Activated T-cell treated with anti-CD3 and anti-CD28 coated beads, Interleukin-2, amount 50 U/mL, for 48 hours (primary cell): ENCODE measurements around the gene RFESD.

ENCODE experiments used
- DNase-seq, 2 experiments: peaks; one replicate each; pipeline ENCODE4 v3.0.0-alpha.2; 2020

RFESD gene

DNA sequence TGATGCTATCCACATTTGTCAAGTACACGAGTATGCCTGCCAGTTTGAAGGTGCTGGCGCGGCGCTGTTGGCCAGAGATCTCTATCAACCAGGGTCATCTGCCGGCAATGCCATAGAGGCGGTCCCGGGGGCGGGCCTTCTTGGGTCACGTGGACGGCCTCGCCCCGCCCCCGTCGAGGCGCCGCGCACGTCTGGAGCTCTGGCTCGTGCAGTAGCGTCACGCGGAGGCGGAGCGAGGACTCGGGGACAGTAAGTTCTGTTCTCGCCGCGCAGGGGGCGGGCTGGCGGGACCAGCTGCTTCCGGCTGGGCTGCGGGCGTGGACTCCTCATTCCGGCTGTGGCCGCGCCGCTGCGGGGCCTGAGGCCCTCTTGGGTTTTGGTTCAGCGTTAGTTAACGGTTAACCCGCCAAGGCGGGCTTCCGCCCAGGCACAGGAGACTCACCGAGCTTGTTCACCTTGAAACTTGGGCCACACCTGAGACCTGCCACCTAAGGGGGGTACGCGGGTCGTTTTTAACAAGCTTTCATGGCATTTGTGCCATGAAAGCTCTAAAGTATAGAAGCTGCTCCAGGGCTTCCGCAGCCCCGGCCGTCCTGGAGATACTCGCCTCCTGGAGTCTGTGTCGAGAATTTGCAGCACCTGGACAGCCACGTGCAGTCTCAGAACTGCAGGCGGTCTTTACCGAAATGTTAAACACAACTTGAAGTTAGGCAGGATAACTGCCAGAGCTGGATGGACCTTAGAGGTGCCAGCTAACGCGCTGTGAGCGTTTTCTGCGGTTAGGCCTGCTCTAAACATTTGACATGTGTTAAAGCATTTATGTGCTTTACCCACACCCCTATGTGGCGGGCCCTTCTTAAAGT is at the start of gene RFESD:
Gene RFESD (plus strand): TSS at position 209 of the 863 bp plus-strand sequence. CDS start 5,495 bp downstream, outside the sequence.
- peak; percentile 97 for DNase-seq

DNA sequence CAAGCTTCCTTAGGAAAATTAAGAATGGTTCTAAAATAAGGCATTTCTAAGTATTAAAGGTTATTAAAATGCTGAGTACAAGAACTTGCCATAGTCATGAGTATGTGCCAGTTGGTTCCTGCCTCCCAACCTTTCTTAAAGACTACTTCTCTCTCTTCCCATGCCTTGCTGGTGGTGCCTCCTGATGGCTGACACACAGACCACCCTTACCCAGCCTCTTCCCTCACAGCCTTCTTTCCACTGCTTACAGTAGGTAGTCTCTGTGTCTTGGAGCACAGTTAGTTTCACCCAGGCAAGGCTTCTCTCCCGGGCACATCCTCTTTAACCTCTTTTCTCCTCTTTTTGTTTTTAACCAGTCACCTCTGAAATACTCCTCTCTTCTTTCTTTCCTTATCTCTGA is 47.3 kb upstream of the RFESD start:
- no peak for DNase-seq

DNA sequence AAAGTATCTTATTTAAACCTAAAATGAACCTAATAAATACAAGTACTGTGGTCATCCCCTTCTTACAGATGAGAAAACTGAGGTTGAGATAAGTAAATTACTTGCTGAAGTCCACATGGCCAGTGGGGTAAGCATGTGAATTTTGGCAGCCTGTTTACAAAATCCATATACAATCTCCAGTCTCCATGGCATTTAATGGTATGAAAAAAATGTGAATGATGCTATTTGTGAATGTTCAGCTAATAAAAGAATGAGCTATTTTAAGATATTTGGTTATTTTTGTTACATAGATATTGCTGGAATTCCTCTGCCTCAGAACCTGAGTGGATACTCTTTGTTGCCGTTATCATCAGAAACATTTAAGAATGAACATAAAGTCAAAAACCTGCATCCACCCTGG is 46.0 kb upstream of the RFESD start:
- no peak for DNase-seq

GRCh38 chr5:95605786-95606185 is 40.8 kb upstream of the RFESD start:
- DNase-seq = no peak

DNA sequence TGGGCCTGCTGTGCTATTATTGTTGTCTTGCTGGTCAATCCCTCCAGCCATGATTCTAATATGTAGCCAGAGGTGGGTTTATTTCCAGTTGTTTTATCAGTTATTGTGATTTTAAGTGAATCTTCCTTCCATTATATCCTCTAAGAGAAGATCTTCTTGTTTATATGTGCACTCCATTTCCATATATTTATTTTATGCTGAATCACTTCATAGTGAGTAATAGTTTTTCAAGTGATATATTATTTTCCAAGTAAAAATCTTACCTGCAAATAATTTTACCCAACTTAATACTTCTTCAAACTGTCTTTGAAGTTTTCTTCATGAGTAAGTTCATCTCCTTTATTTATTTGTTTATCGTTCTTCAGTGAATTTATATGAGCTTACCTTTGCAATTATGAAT is 40.2 kb upstream of the RFESD start:
- no peak for DNase-seq

- no peak for DNase-seq
These were observed 36.9 kb upstream of the RFESD start for GRCh38 chr5:95609711-95610110.

GRCh38 chr5:95610546-95610945 is 36.0 kb upstream of the RFESD start:
- no peak for DNase-seq

DNA sequence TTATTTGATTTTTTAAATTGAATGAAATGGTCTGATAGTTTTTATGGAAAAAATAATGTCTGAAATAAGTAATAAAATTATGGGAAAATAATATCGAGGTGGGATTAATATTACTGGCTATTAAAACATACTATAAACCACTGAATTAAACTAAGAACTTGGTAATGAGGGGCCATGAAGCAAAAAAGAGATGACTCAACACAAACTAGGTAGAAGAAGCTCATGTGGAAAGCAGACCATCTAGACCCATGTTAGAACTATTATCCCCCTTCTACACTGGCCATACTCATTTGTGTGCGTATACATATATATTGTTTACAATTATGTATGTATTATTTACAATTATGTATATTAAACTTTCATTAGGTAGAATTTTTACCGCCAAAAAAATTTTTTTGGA is 35.2 kb upstream of the RFESD start:
- DNase-seq = no peak

DNA sequence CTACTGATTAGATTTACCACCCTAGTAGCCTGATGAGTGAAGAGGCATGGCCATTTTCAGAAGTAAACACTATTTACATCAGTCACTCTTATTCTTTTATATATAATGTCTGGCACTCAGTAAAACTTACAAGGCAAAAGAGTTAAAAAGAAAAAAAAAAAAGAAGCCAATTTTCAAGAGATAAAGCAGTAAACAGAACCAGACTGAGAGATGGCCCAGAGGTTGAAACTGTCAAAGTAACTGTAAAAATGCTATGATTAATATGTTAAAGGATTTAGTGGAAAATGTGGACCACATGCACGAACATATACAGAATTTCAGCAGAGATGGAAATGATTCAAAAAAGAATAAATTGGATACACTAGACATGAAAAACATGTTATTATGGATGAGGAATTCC is 33.1 kb upstream of the RFESD start:
- no peak for DNase-seq

DNA sequence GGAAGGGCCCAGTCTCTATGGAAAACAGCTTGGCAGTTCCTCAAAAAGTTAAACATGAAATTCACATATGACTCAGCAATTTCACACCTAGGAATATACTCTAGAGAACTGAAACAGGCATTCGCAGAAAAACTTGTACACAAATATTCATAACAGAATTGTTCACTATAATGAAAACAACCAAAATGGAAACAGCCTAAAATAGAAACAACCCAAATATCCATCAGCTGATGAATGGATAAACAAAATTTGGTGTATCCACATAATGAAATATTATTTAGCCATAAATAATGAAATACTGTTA is 31.5 kb upstream of the RFESD start:
- no peak for DNase-seq

GRCh38 chr5:95617057-95617456 is 29.5 kb upstream of the RFESD start:
- no peak for DNase-seq

DNA sequence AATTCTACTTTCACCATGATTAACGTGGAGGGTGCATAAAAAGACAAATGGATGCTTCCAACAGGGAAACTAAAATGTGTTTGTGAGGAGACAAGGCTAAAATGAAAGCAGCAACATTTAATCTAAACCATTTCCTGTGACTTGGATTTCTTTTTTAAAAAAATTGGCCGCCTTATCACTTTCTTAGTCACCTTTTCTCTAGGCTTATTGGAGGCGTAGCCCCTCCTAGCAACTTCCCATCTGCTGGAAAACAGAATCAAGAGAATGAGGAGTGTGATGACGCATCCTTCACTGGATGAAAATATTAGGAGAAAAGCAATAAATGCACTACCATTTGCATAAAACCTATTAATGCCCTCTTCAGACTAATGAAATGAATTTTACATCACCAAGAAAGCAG is 27.5 kb upstream of the RFESD start:
- no peak for DNase-seq

DNA sequence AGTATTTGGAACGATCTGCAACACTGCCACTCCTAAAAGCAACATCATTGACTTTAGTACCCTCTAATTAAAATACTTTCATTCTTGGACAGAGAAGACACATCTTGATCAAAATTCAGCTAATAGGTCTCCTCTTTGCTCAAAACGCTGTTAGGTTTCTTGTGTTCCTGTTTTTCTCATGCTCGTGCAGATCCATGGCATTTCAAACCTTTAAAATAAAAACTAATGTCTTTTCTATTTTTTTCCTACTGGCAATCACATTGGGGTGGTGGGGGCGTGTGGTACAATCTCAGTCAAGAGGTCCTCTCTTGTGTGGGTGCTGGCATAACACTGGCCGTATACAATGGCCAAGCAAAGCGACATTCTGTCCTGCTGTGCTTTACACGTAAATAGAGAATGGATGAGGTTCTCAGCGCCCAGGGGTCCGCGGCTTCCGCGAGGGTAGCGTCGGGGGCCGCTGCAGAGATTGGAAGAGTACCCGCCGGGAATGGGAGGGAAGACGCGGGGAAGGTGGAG is 27.0 kb upstream of the RFESD start:
- DNase-seq = no peak

- DNase-seq = peak; percentile 70 to 80
These were observed 26.3 kb upstream of the RFESD start, which contains the start of gene GPR150 for GRCh38 chr5:95620030-95620869. Gene GPR150, plus strand, starts transcription at chr5:95620087. Its CDS starts 189 bp downstream, at chr5:95620276.

- DNase-seq = peak; percentile 69 to 77
These were observed 25.4 kb upstream of the RFESD start for GRCh38 chr5:95620870-95621838.

DNA sequence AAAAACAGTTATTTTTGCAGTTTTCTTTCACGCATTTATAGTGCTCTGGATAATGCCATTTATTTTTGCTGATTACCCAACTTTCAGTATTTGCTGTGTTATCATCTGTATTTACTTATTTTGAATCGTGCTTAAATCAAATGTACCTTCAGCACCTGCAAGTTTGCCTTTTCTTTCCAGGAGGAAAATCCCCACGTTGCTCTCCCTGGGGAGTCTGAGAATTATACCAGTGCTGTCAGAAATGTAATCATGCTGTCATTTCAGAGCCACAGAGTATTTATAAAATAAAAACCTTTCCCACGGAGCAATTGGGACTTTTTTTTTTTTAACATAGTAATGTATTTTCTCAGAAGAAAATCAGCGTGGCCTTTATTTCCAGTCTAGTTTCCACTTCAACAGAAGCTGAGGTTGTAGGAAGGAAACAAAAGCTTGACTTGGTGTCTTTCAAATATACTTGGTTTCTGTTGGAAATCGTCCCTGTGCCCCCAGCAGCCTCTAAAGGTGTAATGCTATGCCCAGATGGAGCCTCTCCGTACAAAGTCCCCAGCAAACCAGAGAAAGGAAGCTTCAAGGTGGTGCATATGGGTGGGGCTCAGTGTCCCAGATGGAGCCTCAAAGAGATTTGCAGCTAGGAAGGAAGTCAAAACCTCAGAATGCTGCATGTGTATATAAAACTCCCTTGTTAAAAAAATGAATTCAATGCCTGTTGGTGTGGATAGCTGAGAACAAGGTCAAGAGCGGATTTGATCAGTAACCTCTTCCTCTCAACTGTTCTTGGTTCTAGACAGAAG is 24.5 kb upstream of the RFESD start:
- no peak for DNase-seq

DNA sequence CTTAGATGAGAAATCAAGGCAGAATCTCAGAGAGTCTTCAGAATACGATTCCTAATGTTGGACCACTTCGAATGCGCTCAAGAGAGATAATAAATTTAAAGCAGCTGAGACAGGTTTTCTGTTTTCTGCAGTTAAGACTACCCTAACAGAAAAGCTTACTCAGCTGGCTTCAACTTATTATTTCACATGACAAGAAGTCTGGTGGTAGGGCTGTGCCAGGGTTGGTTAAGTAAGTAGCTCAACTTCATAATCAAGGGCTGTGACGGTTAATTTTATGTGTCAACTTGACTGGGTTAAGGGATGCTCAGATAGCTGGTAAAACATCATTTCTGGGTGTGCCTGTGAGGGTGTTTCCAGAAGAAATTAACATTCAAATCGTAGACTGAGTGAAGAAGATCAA is 22.9 kb upstream of the RFESD start:
- no peak for DNase-seq

DNA sequence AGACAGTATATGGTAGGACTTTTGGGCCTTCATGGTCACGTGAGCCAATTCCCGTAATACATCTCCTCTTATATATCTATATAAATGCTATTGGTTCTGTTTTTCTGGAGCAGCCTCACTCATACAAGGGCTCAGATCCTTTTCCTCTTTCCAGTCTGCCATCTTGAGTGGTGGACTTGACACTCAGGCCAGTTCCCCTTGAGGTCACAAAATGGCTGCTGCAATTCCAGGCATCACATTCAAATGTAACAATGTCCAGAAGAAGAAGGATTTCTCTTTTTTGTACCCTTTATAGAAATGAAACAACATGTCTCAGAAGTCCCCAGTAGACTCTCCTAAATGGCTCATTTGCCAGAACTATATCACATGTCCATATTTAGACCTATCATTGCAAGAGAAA is 22.2 kb upstream of the RFESD start:
- no peak for DNase-seq

DNA sequence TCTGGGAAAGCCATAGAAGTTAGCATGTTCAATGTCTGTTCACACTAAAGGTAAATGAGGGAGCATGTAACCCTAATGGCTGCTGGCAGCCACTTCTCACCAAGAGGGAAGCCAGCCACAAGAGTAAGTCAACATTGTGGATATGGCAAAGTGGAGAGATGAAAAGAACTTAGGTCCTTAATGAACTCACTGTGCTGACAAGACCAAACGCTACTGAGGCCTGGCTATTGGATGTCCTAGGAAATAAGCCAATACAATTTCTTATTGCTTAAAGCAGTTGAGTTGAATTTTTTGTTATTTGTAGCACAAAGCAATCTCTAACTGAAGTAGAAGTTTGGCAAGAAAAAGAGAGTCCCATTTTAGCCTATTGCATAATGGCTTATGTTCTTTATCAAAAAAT is 19.9 kb upstream of the RFESD start:
- no peak for DNase-seq

DNA sequence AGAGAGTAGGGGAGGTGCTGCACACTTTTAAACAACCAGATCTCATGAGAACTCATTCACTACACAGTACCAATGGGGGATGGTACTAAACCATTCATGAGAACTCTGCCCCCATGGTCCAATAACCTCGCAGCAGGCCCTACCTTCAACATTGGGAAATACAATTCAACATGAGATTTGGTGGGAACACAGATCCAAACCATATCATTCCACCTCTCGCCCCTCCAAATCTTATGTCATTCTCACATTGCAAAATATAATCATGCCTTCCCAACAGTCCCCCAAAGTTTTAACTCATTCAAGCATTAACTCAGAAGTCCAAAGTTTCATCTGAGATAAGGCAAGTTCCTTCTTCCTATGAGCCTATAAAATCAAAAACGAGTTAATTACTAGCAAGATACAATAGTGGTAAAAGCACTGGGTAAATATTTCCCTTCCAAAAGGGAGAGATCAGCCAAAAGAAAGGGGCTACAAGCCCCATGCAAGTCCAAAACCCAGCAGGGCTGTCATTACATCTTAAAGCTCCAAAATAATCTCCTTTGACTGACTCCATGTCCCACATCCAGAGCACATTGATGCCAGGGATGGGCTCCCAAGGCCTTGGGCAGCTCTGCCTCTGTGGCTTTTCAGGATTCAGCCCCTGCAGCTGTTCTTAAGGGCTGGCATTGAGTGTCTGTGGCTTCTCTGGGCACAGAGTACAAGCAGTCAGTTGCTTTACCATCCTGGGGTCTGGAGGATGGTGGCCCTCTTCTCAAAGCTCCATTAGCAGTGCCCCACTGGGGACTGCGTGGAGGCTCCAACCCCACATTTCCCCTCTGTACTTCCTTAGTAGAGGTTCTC is 18.4 kb upstream of the RFESD start:
- DNase-seq = no peak

DNA sequence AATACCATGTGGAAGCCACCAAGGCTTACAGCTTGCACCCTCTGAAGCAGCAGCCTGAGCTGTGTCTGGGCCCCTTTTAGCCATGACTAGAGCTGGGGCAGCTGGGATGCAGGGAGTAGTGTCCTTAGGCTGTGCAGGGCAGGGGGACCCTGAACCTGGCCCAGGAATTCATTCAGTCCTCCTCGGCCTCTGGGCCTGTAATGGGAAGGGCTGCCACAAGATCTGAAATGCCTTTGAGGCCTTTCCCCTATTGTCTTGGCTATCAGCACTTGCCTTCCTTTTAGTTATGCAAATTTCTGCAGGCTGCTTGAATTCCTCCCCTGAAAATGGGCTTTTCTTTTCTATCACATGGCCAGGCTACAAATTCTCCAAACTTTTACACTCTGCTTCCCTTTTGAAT is 17.6 kb upstream of the RFESD start:
- DNase-seq = no peak
